Body of pancreas (tissue), 4 donors: ENCODE measurements around the gene GPRIN1. TPM values are rescaled to one million over a fixed set of nuclear protein-coding genes. Genes with fewer than 3 reads are reported as not detected.

Experiments used
- ATAC-seq: fragments of 150-250 bp; one replicate; pipeline ENCODE4 v1.9.1; 2016
- DNase-seq, 4 donors: peaks; one replicate each; pipeline ENCODE4 v3.0.0-alpha.2; 2019
- H3K27ac ChIP-seq, 4 donors: fragments of 200-600 bp; sonication (generic); 1 replicate in 3 of 4; 2 replicates in 1 of 4; pipeline versions ENCODE4 v1.5.1 to v1.6.1; 2016 to 2019; ENCODE audit warnings: mild to moderate bottlenecking in 1 of 4, mixed read lengths in 1 of 4, moderate library complexity in 1 of 4
- H3K27me3 ChIP-seq, 2 donors: fragments of 200-600 bp; sonication (generic); one replicate each; pipeline ENCODE4 v1.6.0; 2016; ENCODE audit warnings: mild to moderate bottlenecking in 1 of 2
- H3K36me3 ChIP-seq, 2 donors: fragments of 200-600 bp; sonication (generic); replicated peaks in 1 of 2; 2 replicates each; pipeline ENCODE4 v1.5.1; 2016; ENCODE audit warnings: low read depth in 2 of 2; ENCODE audit not compliant: insufficient read depth in 1 of 2
- H3K4me1 ChIP-seq: fragments of 200-600 bp; sonication (generic); one replicate; pipeline ENCODE4 v1.6.0; 2016
- H3K4me3 ChIP-seq, 2 donors: fragments of 200-600 bp; sonication (generic); 1 replicate in 1 of 2; 2 replicates in 1 of 2; pipeline ENCODE4 v1.5.1; 2016 to 2019
- H3K9me3 ChIP-seq, 3 donors: fragments of 200-600 bp; sonication (generic); 1 replicate in 2 of 3; 2 replicates in 1 of 3; pipeline ENCODE4 v1.5.1; 2016
- POLR2A ChIP-seq, 3 donors: fragments of 450-650 bp; IDR thresholded peaks; one replicate each; pipeline ENCODE4 v1.6.1; 2016; ENCODE audit warnings: antibody characterized with exemption in 3 of 3, mild to moderate bottlenecking in 2 of 3
- WGBS, 2 donors: methylation state at CpG; one replicate each; pipeline ENCODE4 v1.1.5; 2017; 5-methylcytosine and 5-hydroxymethylcytosine counted together
- intact Hi-C: fragments of 100-400 bp; cut with DNase I; formaldehyde crosslinking; loops from one replicate; pipeline ENCODE4 v1.15.1; 2023
- total RNA-seq, 2 donors: library from RNA; depleted of rRNA; stranded (reverse); fragments of >200 nt; gene quantifications; one replicate each; pipeline ENCODE4 v1.1.0, GENCODE V29; 2016
- TF ChIP-seq, protein P1 (sequence below), 7 experiments: fragments of 450-650 bp in 4 of 7; fragments of 200-600 bp in 3 of 7; sonication (generic) in 3 of 7; IDR thresholded peaks; one replicate each; pipeline ENCODE4 v1.5.1; 2016 to 2019; ENCODE audit warnings: antibody characterized with exemption in 7 of 7

The GPRIN1 gene
- total RNA-seq, 2 donors from 2014 or later, result 0.26 to 1.3 TPM

DNA sequence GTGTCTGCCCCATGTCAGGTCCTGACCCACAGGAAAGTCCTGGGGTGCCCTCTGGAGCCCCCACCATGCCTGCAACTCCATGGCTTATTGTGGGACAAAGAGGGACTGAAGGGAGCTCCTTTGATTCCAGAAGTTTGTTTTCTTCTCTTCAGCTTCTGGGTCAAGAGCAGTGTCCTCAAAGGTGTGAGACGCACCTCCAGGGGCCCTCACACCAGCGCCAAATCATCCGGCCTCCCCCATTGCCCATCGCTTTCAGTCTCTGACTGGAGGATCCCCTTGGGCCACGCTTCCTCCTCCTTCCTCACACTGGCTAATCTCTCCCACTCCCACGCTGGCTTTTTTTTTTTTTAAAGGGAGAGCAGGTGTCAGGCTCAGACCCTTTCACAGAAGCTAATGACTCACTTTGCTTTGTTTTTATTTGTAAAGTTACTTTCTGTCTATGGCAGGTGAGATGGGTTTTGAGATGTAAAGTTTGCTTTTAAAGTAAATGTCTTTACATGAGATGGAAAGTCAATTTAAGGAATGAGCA is 44.1 kb downstream of the GPRIN1 start:
- ATAC-seq, result no peak
- no peak for DNase-seq
- WGBS, 2 donors, result 45 to 56% methylated on average over 6 of the region's 6 CpGs
- intact Hi-C loops, result no loop called here
- Histone ChIP-seq H3K27ac (no peak overlapping the region), H3K4me3 (no peak overlapping the region), H3K27me3 (no peaks in the 10 kb centered on the region), H3K9me3 (no peaks in the 10 kb centered on the region), H3K36me3 (no peaks in the 10 kb centered on the region), H3K4me1 (no peaks in the 10 kb centered on the region)
- TF ChIP-seq, protein P1, sequence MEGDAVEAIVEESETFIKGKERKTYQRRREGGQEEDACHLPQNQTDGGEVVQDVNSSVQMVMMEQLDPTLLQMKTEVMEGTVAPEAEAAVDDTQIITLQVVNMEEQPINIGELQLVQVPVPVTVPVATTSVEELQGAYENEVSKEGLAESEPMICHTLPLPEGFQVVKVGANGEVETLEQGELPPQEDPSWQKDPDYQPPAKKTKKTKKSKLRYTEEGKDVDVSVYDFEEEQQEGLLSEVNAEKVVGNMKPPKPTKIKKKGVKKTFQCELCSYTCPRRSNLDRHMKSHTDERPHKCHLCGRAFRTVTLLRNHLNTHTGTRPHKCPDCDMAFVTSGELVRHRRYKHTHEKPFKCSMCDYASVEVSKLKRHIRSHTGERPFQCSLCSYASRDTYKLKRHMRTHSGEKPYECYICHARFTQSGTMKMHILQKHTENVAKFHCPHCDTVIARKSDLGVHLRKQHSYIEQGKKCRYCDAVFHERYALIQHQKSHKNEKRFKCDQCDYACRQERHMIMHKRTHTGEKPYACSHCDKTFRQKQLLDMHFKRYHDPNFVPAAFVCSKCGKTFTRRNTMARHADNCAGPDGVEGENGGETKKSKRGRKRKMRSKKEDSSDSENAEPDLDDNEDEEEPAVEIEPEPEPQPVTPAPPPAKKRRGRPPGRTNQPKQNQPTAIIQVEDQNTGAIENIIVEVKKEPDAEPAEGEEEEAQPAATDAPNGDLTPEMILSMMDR (IDR thresholded peaks at IDR 0.05), result no peak
- TF ChIP-seq POLR2A (IDR thresholded peaks at IDR 0.05), result no peak

DNA sequence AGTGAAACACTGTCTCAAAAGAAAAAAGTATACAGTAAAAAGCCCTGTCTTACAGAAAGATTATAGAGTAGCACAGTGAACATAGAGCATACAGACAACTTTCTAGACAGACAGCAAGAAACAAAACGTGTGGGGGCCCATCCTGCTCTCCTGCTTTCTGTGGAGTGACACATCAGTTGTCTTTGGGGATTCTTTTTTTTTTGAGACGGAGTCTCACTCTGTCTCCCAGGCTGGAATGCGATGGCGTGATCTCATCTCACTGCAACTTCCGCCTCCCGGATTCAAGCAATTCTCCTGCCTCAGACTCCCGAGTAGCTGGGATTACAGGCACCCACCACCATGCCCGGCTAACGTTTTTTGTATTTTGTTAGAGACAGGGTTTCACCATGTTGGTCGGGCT is 46.0 kb downstream of the GPRIN1 start:
- no peak for DNase-seq
- no peaks in the 10 kb centered on the region for H3K9me3 ChIP-seq
- no peaks in the 10 kb centered on the region for H3K4me1 ChIP-seq
- no peaks in the 10 kb centered on the region for H3K36me3 ChIP-seq
- H3K4me3 ChIP-seq, result no peak overlapping the region
- no peak for TF ChIP-seq POLR2A (IDR thresholded peaks at IDR 0.05)
- TF ChIP-seq, protein P1 (IDR thresholded peaks at IDR 0.05), result no peak
- no peak for ATAC-seq
- intact Hi-C loops, result no loop called here
- 75 to 80% methylated on average over 10 of the region's 10 CpGs for WGBS, 2 donors
- H3K27ac ChIP-seq, result no peak overlapping the region
- no peaks in the 10 kb centered on the region for H3K27me3 ChIP-seq

DNA sequence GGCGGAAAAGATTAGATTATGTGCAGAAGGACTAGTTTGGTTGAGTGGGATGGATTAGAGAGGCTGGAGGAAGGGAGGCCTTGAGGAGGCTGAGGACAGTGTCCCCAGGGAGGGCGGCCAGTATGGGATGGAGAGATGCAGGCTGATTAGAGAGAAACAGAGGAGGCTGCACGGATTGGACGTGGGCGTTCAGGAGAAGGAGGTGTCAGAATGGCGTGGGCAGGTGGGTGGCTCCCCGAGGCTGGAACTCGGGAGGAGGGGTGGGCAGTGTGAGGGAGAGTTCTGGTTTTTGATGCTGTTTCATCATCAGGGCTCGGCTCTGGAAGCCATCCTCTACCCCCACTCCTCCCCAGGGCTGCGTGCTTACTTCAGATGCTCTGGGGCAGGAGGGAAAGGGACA is 47.8 kb downstream of the GPRIN1 start:
- intact Hi-C loops, result no loop called here
- Histone ChIP-seq H3K27me3 (no peaks in the 10 kb centered on the region), H3K4me3 (no peak overlapping the region), H3K4me1 (no peaks in the 10 kb centered on the region), H3K9me3 (no peaks in the 10 kb centered on the region), H3K36me3 (no peaks in the 10 kb centered on the region), H3K27ac (no peak overlapping the region)
- 53% methylated on average over 10 of the region's 10 CpGs for whole genome bisulfite sequencing, 2 donors
- TF ChIP-seq POLR2A (IDR thresholded peaks at IDR 0.05), result no peak
- TF ChIP-seq, protein P1 (IDR thresholded peaks at IDR 0.05), result no peak
- no peak for DNase-seq
- ATAC-seq, result no peak

DNA sequence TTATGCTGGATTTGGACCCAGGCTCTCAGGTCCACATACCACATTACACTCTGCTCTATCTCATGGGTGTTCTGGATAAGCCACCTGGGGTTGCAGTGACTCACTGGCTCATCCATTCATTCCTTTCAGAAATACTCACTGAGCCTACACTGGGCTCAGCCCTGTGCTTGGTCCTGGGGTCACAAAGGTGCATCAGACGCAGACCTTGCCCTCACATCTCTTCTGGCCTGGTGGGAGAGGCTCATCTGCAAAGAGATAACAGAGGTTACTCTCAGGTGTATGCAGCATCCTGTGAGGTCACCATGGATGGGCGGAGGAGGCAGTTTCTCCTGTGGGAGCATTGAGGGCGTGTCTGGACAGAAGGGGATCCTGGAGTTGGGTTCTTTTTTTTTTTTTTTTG is 48.7 kb downstream of the GPRIN1 start:
- no peak for ATAC-seq
- no peak for DNase-seq
- Histone ChIP-seq H3K9me3 (no peaks in the 10 kb centered on the region), H3K27me3 (no peaks in the 10 kb centered on the region), H3K4me3 (no peak overlapping the region), H3K36me3 (no peaks in the 10 kb centered on the region), H3K27ac (no peak overlapping the region), H3K4me1 (no peaks in the 10 kb centered on the region)
- WGBS, 2 donors, result 77 to 86% methylated on average over 3 of the region's 3 CpGs
- intact Hi-C loops, result no loop called here
- TF ChIP-seq, protein P1 (IDR thresholded peaks at IDR 0.05), result no peak
- no peak for TF ChIP-seq POLR2A (IDR thresholded peaks at IDR 0.05)

DNA sequence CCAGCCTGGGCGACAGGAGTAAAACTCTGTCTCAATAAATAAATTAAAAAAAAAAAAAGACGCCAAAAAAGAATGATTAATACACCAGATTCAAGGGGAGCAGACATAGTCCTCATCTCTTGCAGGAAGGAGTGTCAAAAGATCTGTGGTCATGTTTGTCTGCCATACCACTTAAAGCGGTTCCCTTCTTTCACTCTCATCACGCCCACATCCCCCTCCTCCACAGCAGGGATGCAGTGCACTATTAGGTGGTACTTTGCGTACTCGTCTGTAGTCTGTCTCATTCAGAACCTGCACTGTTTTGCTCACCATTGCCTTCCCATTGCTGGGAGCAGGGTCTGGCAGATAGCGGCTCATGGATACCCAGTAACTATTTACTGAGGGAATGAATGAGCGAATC is 49.6 kb downstream of the GPRIN1 start:
- WGBS, 2 donors, result 62 to 68% methylated on average over 8 of the region's 8 CpGs
- H3K4me1 ChIP-seq, result no peaks in the 10 kb centered on the region
- no peak overlapping the region for H3K27ac ChIP-seq
- no peaks in the 10 kb centered on the region for H3K9me3 ChIP-seq
- no peak overlapping the region for H3K4me3 ChIP-seq
- H3K36me3 ChIP-seq, result no peaks in the 10 kb centered on the region
- ATAC-seq (no peak), DNase-seq (no peak)
- intact Hi-C loops, result no loop called here
- TF ChIP-seq POLR2A (IDR thresholded peaks at IDR 0.05), result no peak
- TF ChIP-seq, protein P1 (IDR thresholded peaks at IDR 0.05), result no peak
- H3K27me3 ChIP-seq, result no peaks in the 10 kb centered on the region
